H1 (cell line): ENCODE data around the gene PFKP. TPM values are rescaled to one million over a fixed set of nuclear protein-coding genes. Genes with fewer than 3 reads are reported as not detected.

ENCODE experiments used
- KDM4A ChIP-seq: IDR thresholded peaks from one replicate; pipeline ENCODE4 v1.7.1; 2012; ENCODE audit warnings: low read depth, mild to moderate bottlenecking, moderate library complexity, low read length, inconsistent platforms; ENCODE audit not compliant: severe bottlenecking
- SAP30 ChIP-seq: fragments of 300-600 bp; sonication (generic); IDR thresholded peaks from 2 replicates; pipeline ENCODE4 v1.7.1; 2012; ENCODE audit warnings: low read length, moderate library complexity, mild to moderate bottlenecking, inconsistent platforms; ENCODE audit not compliant: insufficient read depth, insufficient replicate concordance
- polyA plus RNA-seq, 7 experiments: library from polyadenylated mRNA; depleted of rRNA in 3 of 7; stranded (reverse) in 5 of 7; unstranded in 2 of 7; fragments of >200 nt in 5 of 7; fragments of 200-250 nt in 2 of 7; gene quantifications; 1 replicate in 5 of 7; 2 replicates in 1 of 7; 4 replicates in 1 of 7; pipeline versions ENCODE4 v1.2.1 to v1.2.3, GENCODE V29; 2011 to 2013; ENCODE audit warnings: missing spikeins in 2 of 7, mixed read lengths in 2 of 7
- total RNA-seq: library from RNA; stranded (reverse); fragmentation: NEBNext Ultra II Directional; extraction: Animal tissue kit (Norgen Biotek cat#: 25700); gene quantifications from 2 replicates; pipeline ENCODE4 v1.2.1, GENCODE V29; 2021
- TF ChIP-seq, protein P1 (sequence below), 3 experiments: IDR thresholded peaks; 1 replicate in 2 of 3; 2 replicates in 1 of 3; pipeline versions ENCODE4 v1.5.1 to v1.6.1; 2011; ENCODE audit warnings: low read length in 3 of 3, mild to moderate bottlenecking in 3 of 3, inconsistent platforms in 2 of 3, low read depth in 1 of 3, moderate library complexity in 1 of 3; ENCODE audit not compliant: insufficient read depth in 1 of 3; ENCODE audit errors: control extremely low read depth in 1 of 3

PFKP gene
- total and polyA plus RNA-seq, 2 of the 8 experiments (the other 6 are each of a cell fraction or from before 2014, with no cell fraction given) = 51.2 to 128 TPM

DNA sequence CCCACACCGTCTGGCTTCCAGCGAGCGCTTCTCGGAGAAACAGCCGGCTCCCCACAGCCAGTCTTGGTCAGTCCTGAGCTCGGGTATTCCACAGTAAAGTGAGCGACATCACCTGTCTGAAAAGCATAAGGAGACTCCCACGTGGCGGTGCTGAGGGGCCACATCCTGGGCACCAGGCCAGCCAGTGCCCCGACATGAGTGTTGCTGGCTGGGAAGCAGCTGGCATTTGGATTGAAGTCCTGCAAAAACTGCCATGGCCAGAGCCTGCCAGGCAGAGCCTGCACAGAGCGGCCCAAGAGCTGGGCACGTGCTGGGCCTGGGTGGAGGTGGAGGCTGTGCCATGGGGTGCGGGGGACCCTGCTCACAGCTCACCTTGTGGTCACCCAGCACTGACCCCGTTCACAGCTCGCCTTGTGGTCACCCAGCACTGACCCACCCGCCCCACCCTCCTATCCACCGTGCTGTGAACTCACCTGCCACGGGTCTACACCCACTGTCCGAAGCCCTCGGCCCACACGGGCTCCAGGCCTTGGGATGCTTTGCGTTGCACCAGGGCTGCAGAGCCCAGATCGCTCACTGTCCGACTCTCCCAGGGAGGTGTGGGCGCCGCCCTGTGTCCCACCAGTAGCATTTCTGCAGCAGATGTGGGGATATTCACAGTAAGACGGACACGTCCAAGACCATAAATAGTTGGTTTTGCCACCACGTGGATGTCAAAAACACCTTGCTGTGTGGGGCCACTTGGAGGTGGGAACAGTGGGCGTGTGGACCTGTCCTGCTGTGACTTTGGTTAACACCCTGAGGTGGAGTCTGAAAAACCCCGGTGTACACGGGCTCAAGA lies 56.4 kb downstream of the PFKP start (continued):
- TF ChIP-seq, protein P1, sequence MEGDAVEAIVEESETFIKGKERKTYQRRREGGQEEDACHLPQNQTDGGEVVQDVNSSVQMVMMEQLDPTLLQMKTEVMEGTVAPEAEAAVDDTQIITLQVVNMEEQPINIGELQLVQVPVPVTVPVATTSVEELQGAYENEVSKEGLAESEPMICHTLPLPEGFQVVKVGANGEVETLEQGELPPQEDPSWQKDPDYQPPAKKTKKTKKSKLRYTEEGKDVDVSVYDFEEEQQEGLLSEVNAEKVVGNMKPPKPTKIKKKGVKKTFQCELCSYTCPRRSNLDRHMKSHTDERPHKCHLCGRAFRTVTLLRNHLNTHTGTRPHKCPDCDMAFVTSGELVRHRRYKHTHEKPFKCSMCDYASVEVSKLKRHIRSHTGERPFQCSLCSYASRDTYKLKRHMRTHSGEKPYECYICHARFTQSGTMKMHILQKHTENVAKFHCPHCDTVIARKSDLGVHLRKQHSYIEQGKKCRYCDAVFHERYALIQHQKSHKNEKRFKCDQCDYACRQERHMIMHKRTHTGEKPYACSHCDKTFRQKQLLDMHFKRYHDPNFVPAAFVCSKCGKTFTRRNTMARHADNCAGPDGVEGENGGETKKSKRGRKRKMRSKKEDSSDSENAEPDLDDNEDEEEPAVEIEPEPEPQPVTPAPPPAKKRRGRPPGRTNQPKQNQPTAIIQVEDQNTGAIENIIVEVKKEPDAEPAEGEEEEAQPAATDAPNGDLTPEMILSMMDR (IDR thresholded peaks at IDR 0.05; ENCODE audit: control extremely low read depth in 1 of 3, insufficient read depth in 1 of 3, low read depth in 1 of 3, low read length in 3 of 3) = no peak
- no peak for TF ChIP-seq KDM4A
- no peak for TF ChIP-seq SAP30
